Osteoblast (primary cell): ENCODE data around the gene TMC8. TPM values are rescaled to one million over a fixed set of nuclear protein-coding genes. Genes with fewer than 3 reads are reported as not detected.
A peak's percentile ranks its signal among the peaks of the same experiment; 100 is the strongest.
"Not testable (repeated sequence)": the region's sequence is repeated elsewhere in the genome, so short reads cannot be mapped to it uniquely, and the experiment has no call there.

Source experiments
- DNase-seq: peaks from one replicate; pipeline ENCODE4 v3.0.0; 2011; ENCODE audit warnings: low spot score, mixed read lengths; ENCODE audit not compliant: insufficient read length; ENCODE audit errors: missing footprints
- H2AFZ ChIP-seq: 2 replicates; pipeline ENCODE4 v1.6.0; 2011; ENCODE audit warnings: mild to moderate bottlenecking, low read length
- H3K27ac ChIP-seq: 2 replicates; pipeline ENCODE4 v1.5.1; 2011; ENCODE audit warnings: mild to moderate bottlenecking, low read depth, low read length, moderate library complexity
- H3K27me3 ChIP-seq: 2 replicates; pipeline ENCODE4 v1.6.0; 2012; ENCODE audit warnings: mild to moderate bottlenecking, control low read depth, inconsistent platforms, low read length, moderate library complexity; ENCODE audit not compliant: insufficient read depth
- H3K36me3 ChIP-seq: 2 replicates; pipeline ENCODE4 v1.5.1; 2011; ENCODE audit warnings: mild to moderate bottlenecking, low read length, control low read depth, moderate library complexity; ENCODE audit not compliant: insufficient read depth
- H3K4me1 ChIP-seq: 2 replicates; pipeline ENCODE4 v1.5.1; 2011; ENCODE audit warnings: mild to moderate bottlenecking, low read length, control low read depth, moderate library complexity; ENCODE audit not compliant: insufficient read depth
- H3K4me2 ChIP-seq: 2 replicates; pipeline ENCODE4 v1.6.0; 2011; ENCODE audit warnings: mild to moderate bottlenecking, low read length; ENCODE audit not compliant: insufficient read depth
- H3K4me3 ChIP-seq: fragments of 200-600 bp; sonication (generic); 3 replicates; pipeline ENCODE4 v1.5.1; 2012; ENCODE audit warnings: mild to moderate bottlenecking, low read length, inconsistent platforms; ENCODE audit not compliant: insufficient read depth
- H3K79me2 ChIP-seq: 2 replicates; pipeline ENCODE4 v1.6.0; 2012; ENCODE audit warnings: mild to moderate bottlenecking, low read length, control low read depth, inconsistent platforms; ENCODE audit not compliant: insufficient read depth
- H3K9me3 ChIP-seq: 2 replicates; pipeline ENCODE4 v1.5.1; 2011; ENCODE audit warnings: low read depth, low read length, control low read depth
- H4K20me1 ChIP-seq: 2 replicates; pipeline ENCODE4 v1.6.0; 2012; ENCODE audit warnings: mild to moderate bottlenecking, low read length, control low read depth; ENCODE audit not compliant: insufficient read depth
- CTCF ChIP-seq: IDR thresholded peaks from 2 replicates; pipeline ENCODE4 v1.5.1; 2011; ENCODE audit warnings: mild to moderate bottlenecking, low read depth, low read length, moderate library complexity; ENCODE audit errors: extremely low read depth
- total RNA-seq: library from RNA; depleted of rRNA; stranded (reverse); fragments of >200 nt; gene quantifications from 2 replicates; pipeline ENCODE4 v1.2.3, GENCODE V29; 2012

Gene TMC8
- not detected in 2 replicates for total RNA-seq

- no peak within 1 kb of the TSS for H2AFZ ChIP-seq
- no peak for TF ChIP-seq CTCF
- H3K27me3 ChIP-seq: peaks cover 42% of the 10 kb centered on the region
Observed at GRCh38 chr17:78130437-78131101, at the start of gene TMC8. Gene TMC8, plus strand, starts transcription at chr17:78130771. Its CDS starts 818 bp downstream, at chr17:78131589.

GRCh38 chr17:78081551-78081950, 49.0 kb upstream of the TMC8 start:
- Histone ChIP-seq H3K4me2 (no peak overlapping the region), H3K36me3 (peaks cover 8% of the 10 kb centered on the region), H3K4me3 (no peak overlapping the region), H3K27me3 (no peaks in the 10 kb centered on the region), H3K79me2 (no peaks in the 10 kb centered on the region), H3K4me1 (no peaks in the 10 kb centered on the region), H3K27ac (no peak overlapping the region), H4K20me1 (no peaks in the 10 kb centered on the region), H3K9me3 (no peaks in the 10 kb centered on the region), H2AFZ (no peak overlapping the region)
- TF ChIP-seq CTCF: no peak
- no peak for DNase-seq

More at GRCh38 chr17:78130437-78131101, at the start of gene TMC8:
- Histone ChIP-seq H3K27ac (no peak within 1 kb of the TSS), H3K4me1 (no peaks in the 10 kb centered on the region), H3K4me3 (no peak within 1 kb of the TSS), H3K36me3 (no peaks in the 10 kb centered on the region), H3K9me3 (no peaks in the 10 kb centered on the region), H3K79me2 (no peaks in the 10 kb centered on the region), H3K4me2 (no peak within 1 kb of the TSS), H4K20me1 (no peaks in the 10 kb centered on the region)
- DNase-seq: peak; percentile 91

GRCh38 chr17:78082355-78082872, 48.2 kb upstream of the TMC8 start:
- H4K20me1 ChIP-seq, H3K4me3 ChIP-seq, H3K9me3 ChIP-seq, DNase-seq, H3K4me1 ChIP-seq, H2AFZ ChIP-seq, H3K27ac ChIP-seq, H3K4me2 ChIP-seq, H3K79me2 ChIP-seq, H3K27me3 ChIP-seq: not testable (repeated sequence)
- peaks cover 16% of the 10 kb centered on the region for H3K36me3 ChIP-seq

GRCh38 chr17:78082988-78083387, 47.6 kb upstream of the TMC8 start:
- no peak for DNase-seq
- H3K4me3 ChIP-seq: no peak overlapping the region
- no peak overlapping the region for H3K27ac ChIP-seq

More at GRCh38 chr17:78082988-78083387, 47.6 kb upstream of the TMC8 start:
- Histone ChIP-seq H3K36me3 (peaks cover 16% of the 10 kb centered on the region), H2AFZ (no peak overlapping the region), H3K79me2 (no peaks in the 10 kb centered on the region), H3K4me1 (no peaks in the 10 kb centered on the region), H3K4me2 (no peak overlapping the region), H3K9me3 (no peaks in the 10 kb centered on the region), H3K27me3 (no peaks in the 10 kb centered on the region), H4K20me1 (no peaks in the 10 kb centered on the region)
- TF ChIP-seq CTCF: no peak
